GM18951 (cell line): ENCODE measurements around the gene PAFAH2.
"Not testable (repeated sequence)": the region's sequence is repeated elsewhere in the genome, so short reads cannot be mapped to it uniquely, and the experiment has no call there.

Experiments
- POLR2A ChIP-seq: IDR thresholded peaks from 4 replicates; pipeline ENCODE4 v1.6.1; 2011; ENCODE audit warnings: mild to moderate bottlenecking; ENCODE audit not compliant: insufficient read length, insufficient read depth; ENCODE audit errors: extremely low read depth
- in situ Hi-C: fragments of 300-500 bp; cut with MboI; formaldehyde crosslinking; loops from one replicate; pipeline ENCODE4 v1.12.0; 2022; ENCODE audit warnings: low sequenced_read_pairs, mixed read lengths, inconsistent platforms; ENCODE audit not compliant: unreplicated experiment

The PAFAH2 gene

DNA sequence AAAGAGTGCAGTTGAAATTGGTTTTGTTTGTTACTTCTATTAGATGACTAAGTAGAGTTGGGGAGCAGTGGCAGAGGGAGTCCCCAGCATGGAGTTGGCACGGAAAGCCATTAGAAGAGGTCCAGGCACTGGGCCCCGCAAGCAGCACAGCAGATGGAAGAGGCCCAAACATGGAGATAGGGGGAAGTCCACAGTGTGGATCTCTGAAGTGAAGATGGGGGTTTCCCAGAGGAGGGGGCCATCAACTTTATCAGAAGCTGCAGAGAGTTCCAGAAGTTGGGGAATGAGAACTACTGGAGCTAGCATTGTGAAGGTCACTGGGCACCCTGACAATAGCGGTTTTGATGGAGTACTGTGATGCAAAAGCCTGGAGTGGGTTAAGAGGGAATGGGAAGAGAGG lies 30.6 kb downstream of the PAFAH2 start:
- TF ChIP-seq POLR2A, result no peak
- in situ Hi-C loops, result no loop called here

DNA sequence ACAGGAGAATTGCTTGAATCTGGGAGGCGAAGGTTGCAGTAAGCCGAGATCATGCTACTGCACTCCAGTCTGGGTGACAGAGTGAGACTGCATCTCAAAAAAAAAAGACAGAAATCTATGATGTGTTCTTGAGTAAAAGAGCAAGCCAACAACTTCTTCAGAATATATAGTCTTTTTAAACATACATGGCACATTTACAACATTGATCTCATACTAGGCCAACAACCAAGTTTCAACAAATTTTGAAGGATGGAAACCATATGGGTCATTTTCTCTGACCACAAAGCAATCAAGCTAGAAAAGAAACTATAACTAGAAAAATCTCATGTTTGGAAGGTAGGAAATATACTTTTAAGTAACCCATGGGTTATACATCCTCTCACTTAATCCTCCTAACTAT lies 38.3 kb downstream of the PAFAH2 start:
- in situ Hi-C loops, result no loop called here

GRCh38 chr1:25958465-25958864 lies 39.4 kb downstream of the PAFAH2 start:
- TF ChIP-seq POLR2A, result no peak
- in situ Hi-C loops, result no loop called here

More for the DNA sequence above, 38.3 kb downstream of the PAFAH2 start:
- TF ChIP-seq POLR2A, result no peak

DNA sequence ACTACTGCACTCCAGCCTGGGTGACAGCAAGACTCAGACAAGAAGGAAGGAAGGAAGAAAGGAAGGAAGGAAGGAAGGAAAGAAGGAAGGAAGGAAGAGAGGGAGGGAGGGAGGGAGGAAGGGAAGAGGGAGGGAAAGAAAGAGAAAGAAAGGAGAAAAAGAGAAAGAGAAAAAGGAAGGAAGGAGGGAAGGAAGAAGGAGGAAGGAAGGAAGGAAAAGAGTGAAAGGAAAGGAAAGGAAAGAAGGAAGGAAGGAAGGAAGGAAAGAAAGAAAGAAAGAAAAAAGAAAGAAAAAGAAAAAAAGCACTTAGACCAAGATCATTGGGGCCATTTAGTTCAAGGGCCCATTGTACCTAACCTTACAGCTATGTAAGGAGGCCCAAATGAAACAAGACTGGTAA lies 42.3 kb downstream of the PAFAH2 start:
- TF ChIP-seq POLR2A, result no peak
- in situ Hi-C loops, result no loop called here

DNA sequence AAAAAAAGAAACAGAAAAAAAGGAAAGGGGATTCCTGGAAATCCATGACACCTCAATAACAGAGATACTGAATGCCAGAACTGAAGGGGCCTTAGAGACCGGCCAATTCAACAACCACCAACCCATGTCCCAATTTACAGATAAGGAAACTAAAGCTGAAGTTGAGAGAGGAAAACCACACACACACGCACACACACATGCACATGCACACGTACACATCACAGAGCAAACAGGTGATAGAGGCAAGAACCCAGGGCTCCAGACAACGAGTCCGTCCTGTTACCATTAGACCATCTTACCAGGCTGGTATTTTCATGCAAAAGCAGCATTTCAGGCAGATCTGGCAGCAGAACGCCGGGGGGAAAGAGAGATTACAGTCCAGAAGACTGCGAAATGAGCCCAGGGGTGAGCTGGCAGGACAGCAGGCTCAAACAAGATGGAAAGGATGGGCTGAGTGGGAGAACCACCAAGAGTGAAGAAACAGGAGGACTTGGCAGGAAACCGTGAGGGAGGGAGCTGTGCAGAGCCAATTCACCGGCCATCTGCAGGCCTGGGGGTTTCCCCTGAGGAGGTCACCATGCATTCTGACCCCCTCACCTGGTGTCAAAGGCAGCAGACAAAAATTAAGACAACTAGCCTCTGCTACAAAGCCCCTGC lies 43.5 kb downstream of the PAFAH2 start:
- in situ Hi-C loops, result no loop called here
- TF ChIP-seq POLR2A, result no peak

DNA sequence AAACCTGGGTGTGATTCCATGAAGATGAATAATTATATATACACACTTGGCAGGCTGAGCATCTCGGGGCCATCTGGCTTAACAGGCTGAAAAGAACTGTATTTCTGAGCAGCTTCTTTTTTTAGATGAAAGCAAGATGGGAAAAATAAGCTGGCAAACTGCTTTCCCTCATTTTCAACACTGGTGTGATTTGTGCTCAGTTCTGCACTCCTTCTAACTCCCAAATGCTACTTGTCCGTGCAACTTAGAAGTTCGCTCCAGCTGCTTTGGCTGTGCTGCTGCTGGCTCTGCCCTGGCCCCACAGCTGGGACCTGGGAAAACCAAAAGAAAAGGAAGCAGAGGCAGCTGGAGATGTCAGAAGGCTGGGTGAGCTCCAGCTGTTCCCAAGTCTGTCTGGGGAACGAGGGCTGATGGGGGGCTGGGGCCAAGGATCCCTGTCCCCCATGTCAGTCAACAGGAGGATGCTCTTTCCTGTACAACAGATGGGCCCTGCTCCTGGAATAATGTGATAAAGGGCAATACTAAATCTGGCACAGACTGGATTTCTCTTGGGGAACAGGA lies 44.9 kb downstream of the PAFAH2 start:
- TF ChIP-seq POLR2A, result no peak
- in situ Hi-C loops, result no loop called here

GRCh38 chr1:25948641-25949040 lies 49.2 kb downstream of the PAFAH2 start:
- no peak for TF ChIP-seq POLR2A
- in situ Hi-C loops, result no loop called here

DNA sequence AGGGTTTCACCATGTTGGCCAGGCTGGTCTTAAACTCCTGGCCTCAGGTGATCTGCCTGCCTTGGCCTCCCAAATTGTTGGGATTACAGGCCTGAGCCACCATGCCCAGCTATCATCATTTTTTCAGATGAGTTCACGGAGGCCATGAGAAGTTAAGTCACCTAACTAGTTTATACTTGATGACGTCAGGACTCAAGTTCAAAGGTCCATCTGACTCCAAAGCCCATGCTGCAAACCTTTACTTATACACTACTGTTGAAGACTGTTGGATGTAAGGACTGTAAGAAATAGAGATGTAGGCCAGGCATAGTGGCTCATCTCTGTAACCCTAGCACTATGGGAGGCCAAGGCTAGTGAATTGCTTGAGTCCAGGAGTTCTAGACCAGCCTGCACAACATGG lies 50.8 kb downstream of the PAFAH2 start:
- in situ Hi-C loops, result no loop called here
- no peak for TF ChIP-seq POLR2A

DNA sequence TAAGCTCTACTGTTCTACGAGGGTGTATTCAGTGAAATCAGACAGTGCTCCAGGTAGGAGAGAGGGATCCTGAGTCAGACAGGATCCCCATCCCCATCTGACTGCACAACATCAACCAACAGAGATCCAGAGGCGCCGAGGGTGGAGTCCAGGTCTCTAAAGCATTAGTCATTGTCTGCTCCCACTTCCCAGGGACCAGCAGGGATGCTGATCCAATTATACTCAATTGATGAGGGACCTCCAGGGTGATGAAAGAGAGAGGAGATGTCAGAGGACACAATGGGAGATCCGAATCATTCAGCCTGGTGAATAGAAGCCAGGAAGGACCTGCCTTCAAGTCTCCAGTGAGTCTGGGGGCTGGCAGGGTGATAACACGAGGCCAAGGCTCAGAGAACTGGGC lies 52.1 kb downstream of the PAFAH2 start:
- no peak for TF ChIP-seq POLR2A
- in situ Hi-C loops, result no loop called here

DNA sequence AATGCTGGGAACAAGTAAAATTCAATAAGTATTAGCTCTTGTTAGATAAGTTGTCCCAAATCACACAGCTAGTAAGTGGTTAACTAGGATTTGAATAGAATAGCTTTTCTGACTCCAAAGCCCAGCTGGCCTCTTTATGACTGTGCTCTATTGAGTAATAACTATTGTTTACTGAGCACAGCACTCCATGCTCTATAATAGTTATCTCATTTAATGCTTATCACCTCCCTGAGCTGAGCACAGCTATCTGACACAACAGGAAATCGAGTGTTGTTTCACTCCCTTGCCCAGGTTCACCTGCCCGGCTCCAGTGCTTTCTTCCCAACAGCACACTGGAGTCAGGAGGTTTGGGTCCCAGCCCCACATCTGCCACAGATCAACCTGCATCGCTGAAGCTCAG lies 52.9 kb downstream of the PAFAH2 start:
- in situ Hi-C loops, result no loop called here
- TF ChIP-seq POLR2A, result no peak

GRCh38 chr1:25943511-25943910 lies 54.4 kb downstream of the PAFAH2 start:
- in situ Hi-C loops, result not testable (repeated sequence)

- no peak for TF ChIP-seq POLR2A
- in situ Hi-C loops, result no loop called here
Observed at GRCh38 chr1:25936947-25937346, 60.9 kb downstream of the PAFAH2 start.

DNA sequence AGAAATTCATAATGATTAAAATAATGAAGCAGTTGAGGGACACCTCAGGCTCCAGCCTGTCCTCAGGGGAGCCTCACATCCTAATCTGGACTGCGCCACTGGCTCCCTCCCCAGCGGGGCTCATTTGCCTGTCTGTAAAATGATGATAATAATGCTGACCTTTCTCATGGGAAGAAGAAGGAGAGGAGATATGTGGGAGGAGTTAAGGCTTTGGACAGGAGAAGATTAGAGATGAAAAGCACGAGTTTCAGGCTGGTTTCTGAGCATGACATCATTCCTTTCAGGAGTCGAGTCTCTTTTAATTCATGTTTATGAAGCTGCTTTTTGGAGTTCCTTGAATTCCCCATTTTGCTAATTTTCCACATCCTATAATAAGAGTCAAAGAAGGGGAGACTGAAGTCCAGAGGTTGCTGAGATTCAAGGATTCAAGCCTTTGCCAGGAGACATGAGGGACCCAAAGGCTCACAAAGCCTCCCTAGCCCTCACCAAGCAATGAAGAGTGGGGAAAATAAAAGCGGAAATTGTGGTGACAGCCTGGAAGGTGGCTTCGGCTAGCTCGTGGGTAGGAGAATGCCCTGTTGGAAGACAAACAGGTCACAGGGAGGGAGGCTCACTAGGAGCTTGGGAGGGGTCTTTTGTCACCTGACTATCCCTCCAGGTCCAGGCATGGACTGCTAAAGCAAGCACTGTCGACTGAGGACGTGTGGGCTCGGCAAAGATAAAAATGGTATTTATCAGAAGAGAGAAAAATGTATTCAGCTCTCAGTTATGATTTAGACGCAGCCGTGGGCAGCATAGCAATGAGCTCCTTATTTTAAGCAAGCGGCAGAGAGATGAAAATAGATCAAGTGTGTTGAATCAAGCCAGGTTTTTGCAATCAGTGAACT lies 64.1 kb downstream of the PAFAH2 start:
- no peak for TF ChIP-seq POLR2A
- in situ Hi-C loops, result no loop called here

GRCh38 chr1:25932811-25933400 lies 65.0 kb downstream of the PAFAH2 start:
- in situ Hi-C loops, result not testable (repeated sequence)
